Measurements from ENCODE around the gene WNT7B.

WNT7B gene

DNA sequence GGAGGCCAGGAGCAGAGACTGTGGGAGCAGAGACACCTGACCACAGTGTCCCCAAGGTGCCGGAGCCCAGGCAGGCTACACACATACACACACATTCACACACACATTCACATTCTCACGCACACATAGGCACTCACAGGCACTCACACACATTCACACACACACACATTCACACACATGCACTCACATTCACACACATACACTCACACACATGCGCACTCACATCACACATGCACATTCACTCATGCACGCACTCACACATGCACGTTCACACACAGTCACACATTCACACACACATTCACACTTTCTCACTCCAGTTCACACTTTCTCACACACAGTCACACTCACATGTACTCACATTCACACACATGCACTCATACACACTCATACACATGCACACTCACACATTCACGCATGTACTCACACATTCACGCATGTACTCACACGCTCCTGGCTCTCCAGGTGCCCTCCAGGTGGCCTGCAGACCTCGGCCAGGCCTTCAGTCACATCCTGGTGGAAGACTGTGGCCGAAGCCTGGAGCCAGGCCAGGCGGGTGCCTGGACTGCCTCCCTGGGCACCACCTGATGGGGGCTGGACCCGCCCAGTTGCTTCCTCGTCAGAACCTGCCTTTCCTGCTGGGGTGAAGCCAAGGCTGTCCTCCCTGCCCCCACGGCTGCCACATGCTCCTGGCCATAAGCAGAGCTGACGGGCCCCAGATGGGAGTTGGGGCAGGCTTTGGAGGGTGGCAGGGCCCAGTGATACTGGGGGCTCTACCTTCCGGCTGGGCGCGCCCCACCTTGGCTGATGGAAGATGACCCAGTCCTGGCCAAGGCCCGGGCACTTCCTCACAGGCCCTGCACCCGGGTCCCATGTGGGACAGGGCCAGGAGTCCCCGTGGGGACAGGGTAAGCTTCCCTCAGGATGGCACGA is 89.5 kb downstream of the WNT7B start:
- no peak overlapping the region for H3K27ac ChIP-seq
- peak overlapping the region; percentile 29; the same call in 1 of the 2 replicates for H3K4me2 ChIP-seq
- H3K9me3 ChIP-seq, result no peaks in the 10 kb centered on the region
- H3K36me3 ChIP-seq, result no peaks in the 10 kb centered on the region
- peaks cover 38% of the 10 kb centered on the region for H3K4me1 ChIP-seq
- TF ChIP-seq Cebpa-rat (IDR thresholded peaks at IDR 0.05), result no peak
- H3K27me3 ChIP-seq, result peaks cover 47% of the 10 kb centered on the region
- no peak overlapping the region for H3K4me3 ChIP-seq
- no peak overlapping the region for H3K9ac ChIP-seq
- H4K20me1 ChIP-seq, result peaks cover 36% of the 10 kb centered on the region

DNA sequence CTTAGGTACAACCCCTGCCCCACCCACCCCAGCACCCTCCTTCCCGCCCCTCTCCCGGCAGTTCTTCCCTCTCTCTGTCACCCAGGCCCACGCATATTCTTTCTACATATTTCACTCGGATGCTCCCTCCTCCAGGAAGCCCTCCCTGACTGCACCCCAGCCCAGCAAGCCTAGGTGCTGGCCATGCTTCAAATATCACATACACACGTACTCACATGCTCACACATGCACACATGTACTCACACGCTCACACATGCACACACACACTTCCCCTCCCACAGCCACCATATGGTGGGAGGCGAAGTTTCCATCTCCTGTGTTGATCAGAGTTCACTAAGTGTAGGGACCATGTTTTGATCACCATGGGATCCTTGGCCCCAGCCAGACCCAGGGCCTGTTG is 90.4 kb downstream of the WNT7B start:
- H3K9me3 ChIP-seq, result no peaks in the 10 kb centered on the region
- H3K9ac ChIP-seq, result no peak overlapping the region
- peaks cover 47% of the 10 kb centered on the region for H3K27me3 ChIP-seq
- H3K4me2 ChIP-seq, result no peak overlapping the region
- TF ChIP-seq Cebpa-rat (IDR thresholded peaks at IDR 0.05), result no peak
- no peak overlapping the region for H3K4me3 ChIP-seq
- peaks cover 29% of the 10 kb centered on the region for H3K4me1 ChIP-seq
- H3K36me3 ChIP-seq, result no peaks in the 10 kb centered on the region
- H3K27ac ChIP-seq, result no peak overlapping the region
- H4K20me1 ChIP-seq, result peaks cover 36% of the 10 kb centered on the region

DNA sequence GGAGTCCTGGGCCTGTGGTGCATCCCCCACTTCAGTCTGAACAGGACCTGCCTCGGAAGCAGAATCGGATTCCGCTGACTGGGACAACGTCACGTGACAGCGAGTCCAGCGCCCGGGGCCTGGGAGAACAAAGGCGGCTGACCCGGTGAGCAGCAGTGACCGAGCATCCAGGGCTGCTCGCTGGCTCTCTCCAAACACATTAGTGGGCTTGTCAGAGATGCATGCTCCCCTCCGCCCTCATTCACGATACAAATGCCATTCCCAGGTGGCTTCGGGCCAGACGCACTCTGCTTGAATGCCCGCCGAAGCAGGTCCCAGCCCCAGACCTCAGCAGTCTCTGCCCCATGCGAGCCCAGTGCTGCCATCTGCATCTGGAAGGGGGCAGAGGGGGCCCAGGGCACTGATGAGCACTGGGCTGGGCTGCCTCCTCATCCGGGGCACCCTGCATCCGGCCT is 91.0 kb downstream of the WNT7B start:
- H3K36me3 ChIP-seq, result no peaks in the 10 kb centered on the region
- H3K9me3 ChIP-seq, result no peaks in the 10 kb centered on the region
- H3K4me1 ChIP-seq, result peaks cover 28% of the 10 kb centered on the region
- H3K4me2 ChIP-seq, result no peak overlapping the region
- no peak overlapping the region for H3K27ac ChIP-seq
- H3K9ac ChIP-seq, result no peak overlapping the region
- H3K4me3 ChIP-seq, result no peak overlapping the region
- peaks cover 39% of the 10 kb centered on the region for H4K20me1 ChIP-seq
- TF ChIP-seq Cebpa-rat (IDR thresholded peaks at IDR 0.05), result no peak
- peaks cover 47% of the 10 kb centered on the region for H3K27me3 ChIP-seq

DNA sequence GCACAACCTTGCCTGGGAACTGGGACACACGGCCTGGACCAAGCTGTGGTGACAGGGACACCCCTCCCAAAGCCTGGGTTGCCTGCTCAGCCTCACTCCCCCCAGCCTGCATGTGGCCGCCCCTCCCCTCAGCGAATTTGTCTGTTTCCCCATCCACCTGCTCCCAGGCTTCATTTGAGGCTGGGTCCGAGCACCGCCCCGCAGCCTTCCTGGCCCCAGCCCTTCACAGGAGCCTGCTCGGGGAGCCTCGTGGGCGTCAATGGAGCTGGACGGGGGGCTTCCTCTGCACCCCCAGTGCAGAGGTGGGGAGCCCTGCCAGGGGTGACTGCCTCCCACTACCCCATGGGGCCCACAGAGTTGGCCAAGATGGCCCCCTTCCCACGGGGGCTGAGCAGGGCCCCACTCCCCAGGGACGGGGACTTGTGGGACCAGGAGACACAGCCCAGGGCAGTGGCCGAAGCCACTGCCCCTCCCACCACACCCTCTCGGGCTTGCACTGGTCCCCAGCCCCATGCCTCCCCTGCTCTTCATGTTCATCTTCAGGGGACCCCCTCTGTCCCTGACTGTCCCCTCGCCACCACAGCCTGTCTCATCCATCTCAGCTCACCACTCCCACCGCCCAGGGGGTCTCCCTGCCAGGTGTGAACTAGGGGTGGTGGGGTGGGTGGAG is 91.7 kb downstream of the WNT7B start:
- no peak overlapping the region for H3K4me3 ChIP-seq
- peaks cover 45% of the 10 kb centered on the region for H4K20me1 ChIP-seq
- H3K36me3 ChIP-seq, result no peaks in the 10 kb centered on the region
- no peak for TF ChIP-seq Cebpa-rat (IDR thresholded peaks at IDR 0.05)
- H3K4me1 ChIP-seq, result peaks cover 30% of the 10 kb centered on the region
- no peaks in the 10 kb centered on the region for H3K9me3 ChIP-seq
- no peak overlapping the region for H3K9ac ChIP-seq
- peak overlapping the region; percentile 36 for H3K4me2 ChIP-seq
- peaks cover 48% of the 10 kb centered on the region for H3K27me3 ChIP-seq
- no peak overlapping the region for H3K27ac ChIP-seq

DNA sequence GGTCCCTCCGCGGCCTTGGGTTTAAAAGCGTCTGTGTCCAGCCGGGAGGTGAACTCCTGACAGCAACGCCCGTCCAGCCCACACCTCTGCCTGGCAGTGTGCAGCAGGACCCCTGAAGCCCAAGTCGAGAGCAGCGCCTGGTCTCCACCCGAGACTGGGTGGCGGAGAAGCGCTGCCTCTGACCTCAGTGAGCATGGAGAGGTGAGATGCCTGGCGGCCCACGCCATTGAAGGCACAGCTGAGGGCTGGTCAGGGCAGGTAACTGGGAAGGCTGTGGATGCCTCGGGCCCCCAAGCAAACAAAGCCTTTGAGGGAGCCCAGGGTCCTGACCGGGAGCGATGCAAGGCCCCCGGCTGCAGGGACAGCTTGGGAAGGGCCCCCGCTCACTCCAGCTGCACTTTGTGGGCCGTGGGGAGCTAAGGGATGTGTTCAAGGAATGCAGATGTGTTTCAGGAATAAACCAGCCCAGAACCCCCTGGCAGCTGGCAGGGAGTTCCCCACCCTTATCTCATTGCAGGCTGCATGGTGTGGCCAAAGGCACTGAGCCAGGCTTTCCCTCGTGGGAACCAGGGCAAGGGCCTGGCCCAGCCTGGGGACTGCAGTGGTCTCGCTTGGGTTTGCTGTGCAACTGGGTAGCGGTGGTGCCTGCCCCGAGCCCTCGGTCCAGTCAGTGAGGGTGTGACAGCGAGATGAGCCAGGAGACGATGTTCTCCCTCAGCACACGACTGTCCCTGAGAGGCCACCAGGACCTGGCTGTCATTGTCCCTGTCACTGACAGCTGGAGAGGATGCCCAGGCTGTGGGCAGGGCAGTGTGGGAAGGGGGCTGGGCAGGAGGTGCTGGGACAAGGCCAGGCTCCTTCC is 92.5 kb downstream of the WNT7B start:
- H3K4me1 ChIP-seq, result peaks cover 30% of the 10 kb centered on the region
- no peak for TF ChIP-seq Cebpa-rat (IDR thresholded peaks at IDR 0.05)
- H3K4me2 ChIP-seq, result peak overlapping the region; percentile 36
- no peaks in the 10 kb centered on the region for H3K9me3 ChIP-seq
- H4K20me1 ChIP-seq, result peaks cover 47% of the 10 kb centered on the region
- H3K27ac ChIP-seq, result no peak overlapping the region
- H3K27me3 ChIP-seq, result peaks cover 48% of the 10 kb centered on the region
- no peak overlapping the region for H3K4me3 ChIP-seq
- no peaks in the 10 kb centered on the region for H3K36me3 ChIP-seq
- H3K9ac ChIP-seq, result no peak overlapping the region

DNA sequence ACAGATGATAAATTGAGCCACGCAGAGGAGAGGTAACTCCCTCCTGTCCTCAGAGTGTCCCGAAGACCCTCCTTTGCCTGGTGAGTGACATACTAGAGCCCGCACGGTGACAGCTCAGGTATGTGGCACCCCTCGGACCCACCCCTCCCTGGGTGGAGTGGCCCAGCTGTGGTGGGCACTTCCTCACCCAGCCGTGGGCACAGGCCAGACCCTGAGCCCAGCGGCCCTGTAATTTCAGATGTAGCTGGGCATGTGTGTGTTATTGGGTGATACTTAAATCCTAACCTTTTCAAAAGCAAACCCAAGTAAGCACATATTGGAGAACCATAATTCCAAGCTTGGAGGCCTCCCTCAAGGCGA is 93.2 kb downstream of the WNT7B start:
- Histone ChIP-seq H3K27me3 (peaks cover 46% of the 10 kb centered on the region), H3K4me3 (no peak overlapping the region), H3K9me3 (no peaks in the 10 kb centered on the region), H3K36me3 (no peaks in the 10 kb centered on the region), H3K4me1 (peaks cover 33% of the 10 kb centered on the region), H4K20me1 (peaks cover 48% of the 10 kb centered on the region), H3K9ac (no peak overlapping the region), H3K27ac (no peak overlapping the region), H3K4me2 (no peak overlapping the region)
- TF ChIP-seq Cebpa-rat (IDR thresholded peaks at IDR 0.05), result no peak

DNA sequence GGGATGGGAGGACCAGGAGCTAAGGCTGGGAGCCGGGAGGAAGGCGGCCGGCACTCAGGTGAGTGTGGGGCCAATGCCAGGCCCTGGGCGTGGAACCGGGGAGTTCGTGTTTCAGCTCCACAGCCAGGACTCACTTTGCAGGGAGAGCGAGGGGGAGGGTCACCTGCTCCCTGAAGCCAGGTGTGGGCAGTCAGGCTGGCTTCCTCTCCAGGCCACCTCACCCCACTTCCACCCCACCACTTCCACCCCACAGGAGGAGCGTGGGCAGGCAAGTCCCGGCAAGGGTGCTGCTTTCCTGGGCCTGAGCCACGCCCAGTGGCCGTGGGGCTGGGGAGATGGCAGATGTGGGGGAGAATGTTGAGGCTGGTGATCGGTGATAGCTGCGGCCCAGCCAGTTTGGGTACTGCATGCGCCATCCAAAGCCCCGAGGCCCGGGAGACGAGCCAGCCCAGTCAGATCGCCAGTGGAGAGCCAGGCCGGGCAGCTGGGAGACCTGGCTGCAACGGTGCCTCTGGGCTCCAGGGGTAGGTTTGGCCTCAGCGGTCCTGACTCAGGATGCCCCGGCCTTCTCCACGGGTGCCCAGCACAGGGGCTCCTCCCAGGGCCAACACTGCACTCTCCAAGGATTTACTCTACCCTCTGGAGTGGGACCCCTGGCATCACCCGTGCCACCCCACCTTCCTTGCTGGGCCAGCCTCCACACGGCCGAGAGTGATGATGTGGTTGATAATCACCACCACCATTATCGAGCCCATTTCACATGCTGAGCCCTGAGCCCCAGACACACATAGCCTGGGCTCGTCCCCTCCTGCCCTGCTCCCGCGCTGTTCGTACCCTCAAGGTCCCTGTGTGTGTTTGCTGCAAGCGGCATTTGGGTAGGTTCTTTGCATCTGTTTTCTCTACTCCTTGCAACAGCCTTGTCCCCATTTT is 93.8 kb downstream of the WNT7B start:
- no peak overlapping the region for H3K4me2 ChIP-seq
- H3K4me3 ChIP-seq, result no peak overlapping the region
- no peak for TF ChIP-seq Cebpa-rat (IDR thresholded peaks at IDR 0.05)
- H3K9me3 ChIP-seq, result no peaks in the 10 kb centered on the region
- no peaks in the 10 kb centered on the region for H3K36me3 ChIP-seq
- H3K27ac ChIP-seq, result no peak overlapping the region
- H3K9ac ChIP-seq, result no peak overlapping the region
- peaks cover 50% of the 10 kb centered on the region for H3K27me3 ChIP-seq
- H4K20me1 ChIP-seq, result peaks cover 51% of the 10 kb centered on the region
- peaks cover 39% of the 10 kb centered on the region for H3K4me1 ChIP-seq

DNA sequence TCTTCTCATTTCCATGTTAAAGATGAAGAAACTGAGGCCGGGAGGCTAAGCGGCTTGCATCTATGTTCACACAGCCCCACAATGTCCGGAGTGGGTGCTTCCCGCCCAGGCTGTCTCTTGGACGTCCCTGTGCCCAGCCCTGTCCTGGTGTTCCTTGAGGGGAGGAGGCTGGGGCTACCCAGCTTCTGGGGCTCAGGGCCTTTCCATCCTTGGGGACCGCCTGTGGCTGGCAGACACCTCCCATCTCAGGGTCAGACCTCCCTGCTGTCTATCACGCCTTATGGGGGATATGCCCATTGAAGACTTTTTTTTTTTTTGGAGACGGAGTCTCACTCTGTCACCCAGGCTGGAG is 95.5 kb downstream of the WNT7B start:
- peaks cover 65% of the 10 kb centered on the region for H3K27me3 ChIP-seq
- no peak overlapping the region for H3K4me2 ChIP-seq

More for the DNA sequence above, 95.5 kb downstream of the WNT7B start:
- Histone ChIP-seq H3K9me3 (no peaks in the 10 kb centered on the region), H4K20me1 (peaks cover 66% of the 10 kb centered on the region), H3K36me3 (no peaks in the 10 kb centered on the region), H3K4me3 (no peak overlapping the region), H3K27ac (no peak overlapping the region), H3K9ac (no peak overlapping the region), H3K4me1 (peaks cover 48% of the 10 kb centered on the region)
- TF ChIP-seq Cebpa-rat (IDR thresholded peaks at IDR 0.05), result no peak

Measured in BLaER1 (cell line).